ENCODE results near the gene ZNF80.

DNA sequence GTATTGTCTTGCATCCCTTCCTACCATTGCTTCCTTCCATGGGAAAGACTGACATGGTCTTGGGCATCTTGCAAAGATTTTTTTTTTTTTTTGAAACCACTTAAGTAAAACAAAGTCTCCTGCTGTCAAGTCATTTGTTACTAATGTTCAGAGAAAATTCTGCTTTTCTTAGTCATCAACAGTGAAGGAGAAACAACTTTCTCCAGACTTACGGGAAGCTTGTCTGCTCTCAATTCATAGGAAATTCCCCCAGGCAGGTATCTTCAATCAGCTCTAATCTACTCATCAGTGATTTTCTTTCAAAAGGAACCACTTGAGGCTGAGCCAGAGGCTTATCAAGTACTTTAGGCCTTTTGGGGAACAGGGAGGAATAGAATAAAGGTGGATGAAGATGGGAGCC lies 42.6 kb downstream of the ZNF80 start:
- TF ChIP-seq, protein P1, sequence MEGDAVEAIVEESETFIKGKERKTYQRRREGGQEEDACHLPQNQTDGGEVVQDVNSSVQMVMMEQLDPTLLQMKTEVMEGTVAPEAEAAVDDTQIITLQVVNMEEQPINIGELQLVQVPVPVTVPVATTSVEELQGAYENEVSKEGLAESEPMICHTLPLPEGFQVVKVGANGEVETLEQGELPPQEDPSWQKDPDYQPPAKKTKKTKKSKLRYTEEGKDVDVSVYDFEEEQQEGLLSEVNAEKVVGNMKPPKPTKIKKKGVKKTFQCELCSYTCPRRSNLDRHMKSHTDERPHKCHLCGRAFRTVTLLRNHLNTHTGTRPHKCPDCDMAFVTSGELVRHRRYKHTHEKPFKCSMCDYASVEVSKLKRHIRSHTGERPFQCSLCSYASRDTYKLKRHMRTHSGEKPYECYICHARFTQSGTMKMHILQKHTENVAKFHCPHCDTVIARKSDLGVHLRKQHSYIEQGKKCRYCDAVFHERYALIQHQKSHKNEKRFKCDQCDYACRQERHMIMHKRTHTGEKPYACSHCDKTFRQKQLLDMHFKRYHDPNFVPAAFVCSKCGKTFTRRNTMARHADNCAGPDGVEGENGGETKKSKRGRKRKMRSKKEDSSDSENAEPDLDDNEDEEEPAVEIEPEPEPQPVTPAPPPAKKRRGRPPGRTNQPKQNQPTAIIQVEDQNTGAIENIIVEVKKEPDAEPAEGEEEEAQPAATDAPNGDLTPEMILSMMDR (IDR thresholded peaks at IDR 0.05): no peak
- no peak for TF ChIP-seq POLR2A (IDR thresholded peaks at IDR 0.05)

All from uterus (tissue), 2 donors.